CD4-positive, alpha-beta memory T cell (primary cell): ENCODE measurements around the gene HYAL1. TPM values are rescaled to one million over a fixed set of nuclear protein-coding genes. Genes with fewer than 3 reads are reported as not detected.

ENCODE experiments used
- CTCF ChIA-PET: fragments of 350-600 bp; sonication (Branson Sonifier 250); formaldehyde crosslinking; loops from one replicate; lab custom pipeline; 2021; ENCODE audit warnings: inconsistent platforms; ENCODE audit not compliant: partially characterized antibody; lab: Charles Lee
- POLR2A ChIA-PET: fragments of 350-600 bp; sonication (Branson Sonifier 250); formaldehyde crosslinking; loops from one replicate; lab custom pipeline; 2021; ENCODE audit not compliant: partially characterized antibody; lab: Charles Lee
- DNase-seq, 5 donors: peaks; one replicate each; pipeline versions ENCODE4 v3.0.0 to v3.0.0-alpha.2; 2020 to 2022; ENCODE audit warnings: mixed read lengths in 1 of 5
- H3K27ac ChIP-seq: one replicate; pipeline ENCODE4 v1.7.0; 2013; ENCODE audit warnings: low read depth, low read length
- H3K27me3 ChIP-seq: 2 replicates; pipeline ENCODE4 v1.7.0; 2013; ENCODE audit warnings: mild to moderate bottlenecking, low read length, moderate library complexity; ENCODE audit not compliant: insufficient read depth
- H3K36me3 ChIP-seq: 2 replicates; pipeline ENCODE4 v1.7.0; 2013; ENCODE audit warnings: mild to moderate bottlenecking, low read length, moderate library complexity; ENCODE audit not compliant: insufficient read depth
- H3K4me1 ChIP-seq: 2 replicates; pipeline ENCODE4 v1.7.0; 2013; ENCODE audit warnings: mild to moderate bottlenecking, low read length, moderate library complexity; ENCODE audit not compliant: insufficient read depth
- H3K4me3 ChIP-seq, 2 donors: one replicate each; pipeline ENCODE4 v1.7.0; 2013; ENCODE audit warnings: low read length in 2 of 2, mild to moderate bottlenecking in 1 of 2
- H3K9me3 ChIP-seq, 2 donors: one replicate each; pipeline ENCODE4 v1.7.0; 2013; ENCODE audit warnings: low read length in 2 of 2, control low read depth in 1 of 2; ENCODE audit not compliant: control insufficient read depth in 1 of 2
- H3K27ac Mint-ChIP-seq, 7 donors: one replicate each; pipeline ENCODE4 v1.8.0; 2020 to 2021; ENCODE audit warnings: mixed read lengths in 7 of 7, mild to moderate bottlenecking in 6 of 7, inconsistent platforms in 3 of 7, moderate library complexity in 3 of 7
- H3K27me3 Mint-ChIP-seq, 2 donors: one replicate each; pipeline ENCODE4 v1.8.0; 2020 to 2021; ENCODE audit warnings: mixed read lengths in 2 of 2
- H3K36me3 Mint-ChIP-seq, 2 donors: one replicate each; pipeline ENCODE4 v1.8.0; 2020 to 2021; ENCODE audit warnings: mixed read lengths in 2 of 2, inconsistent platforms in 1 of 2, mild to moderate bottlenecking in 1 of 2
- H3K4me1 Mint-ChIP-seq, 4 donors: one replicate each; pipeline ENCODE4 v1.8.0; 2020 to 2021; ENCODE audit warnings: mixed read lengths in 4 of 4, mild to moderate bottlenecking in 1 of 4
- H3K4me3 Mint-ChIP-seq, 8 donors: one replicate each; pipeline ENCODE4 v1.8.0; 2020 to 2021; ENCODE audit warnings: mixed read lengths in 8 of 8, mild to moderate bottlenecking in 7 of 8, moderate library complexity in 6 of 8, inconsistent platforms in 3 of 8
- H3K9me3 Mint-ChIP-seq, 8 donors: one replicate each; pipeline ENCODE4 v1.8.0; 2020 to 2021; ENCODE audit warnings: mixed read lengths in 8 of 8, mild to moderate bottlenecking in 5 of 8, inconsistent platforms in 3 of 8, moderate library complexity in 1 of 8
- intact Hi-C: fragments of 100-400 bp; cut with micrococcal nuclease; formaldehyde crosslinking; loops from one replicate; pipeline ENCODE4 v1.15.1; 2023
- polyA plus RNA-seq, 2 donors: library from polyadenylated mRNA; unstranded; fragments of 300-500 nt; fragmentation: Illumina TruSeq; gene quantifications; one replicate each; pipeline ENCODE4 v1.2.3, GENCODE V29; 2021
- total RNA-seq, 2 experiments: library from RNA; stranded (reverse); gene quantifications; one replicate each; pipeline ENCODE4 v1.2.3, GENCODE V29; 2021

HYAL1 gene
- total and polyA plus RNA-seq, 4 experiments from 2014 or later, result 0.09 to 0.50 (median 0.29) TPM

DNA sequence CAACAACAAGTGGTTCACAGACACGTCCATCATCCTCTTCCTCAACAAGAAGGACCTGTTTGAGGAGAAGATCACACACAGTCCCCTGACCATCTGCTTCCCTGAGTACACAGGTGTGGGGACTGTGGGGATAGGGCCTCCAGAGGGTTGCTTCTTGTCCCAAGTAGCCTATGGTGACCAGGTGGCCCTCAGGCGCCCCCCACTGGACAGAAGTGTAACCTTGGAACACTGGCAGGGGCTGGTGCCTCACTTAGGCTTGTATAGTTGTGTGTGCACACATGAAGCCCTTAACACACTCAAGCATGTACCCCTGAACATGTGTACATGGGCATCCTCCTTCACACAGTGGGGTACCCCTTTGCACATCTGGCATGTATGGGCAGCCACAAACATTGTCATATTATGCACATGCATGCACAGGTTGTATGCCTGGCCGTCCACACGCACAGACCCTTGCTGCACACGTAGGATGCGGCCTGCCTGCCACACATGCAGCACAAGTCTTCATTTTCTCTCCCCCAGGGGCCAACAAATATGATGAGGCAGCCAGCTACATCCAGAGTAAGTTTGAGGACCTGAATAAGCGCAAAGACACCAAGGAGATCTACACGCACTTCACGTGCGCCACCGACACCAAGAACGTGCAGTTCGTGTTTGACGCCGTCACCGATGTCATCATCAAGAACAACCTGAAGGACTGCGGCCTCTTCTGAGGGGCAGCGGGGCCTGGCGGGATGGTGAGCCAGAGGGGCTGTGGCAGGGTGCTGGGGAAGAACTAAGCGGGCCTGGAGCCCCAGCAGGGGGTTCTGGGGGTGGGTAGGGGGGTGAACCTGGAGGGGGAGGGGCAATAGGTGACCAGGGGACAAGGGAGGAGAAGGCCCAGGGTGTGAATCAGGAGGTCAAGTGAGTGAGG is 46.1 kb downstream of the HYAL1 start:
- Mint-ChIP-seq H3K4me3 (peak overlapping the region in 2 of 8 donors; percentile 25 to 32), H3K36me3 (peaks cover 23 to 49% of the 10 kb centered on the region in 2 donors)

DNA sequence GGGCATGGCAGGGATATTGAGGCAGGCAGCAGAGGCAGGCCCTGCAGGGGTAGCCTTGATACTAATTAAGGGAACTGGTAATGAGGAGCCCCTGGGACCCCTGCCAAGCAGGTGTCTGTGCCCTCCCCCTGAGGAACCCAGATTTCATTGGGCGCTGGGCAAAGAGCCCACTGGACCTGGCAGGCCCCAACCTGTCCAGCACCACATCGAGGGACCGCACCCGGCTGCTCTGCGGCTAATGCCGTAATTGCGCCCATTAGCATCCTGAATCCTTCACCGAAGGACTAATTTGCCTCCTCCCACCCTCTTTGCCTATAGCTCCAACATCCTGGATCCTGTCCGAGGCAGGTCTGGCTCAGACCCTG is 48.1 kb downstream of the HYAL1 start:
- Histone ChIP-seq H3K4me1 (peaks cover 25% of the 10 kb centered on the region), H3K27ac (no peak overlapping the region), H3K36me3 (peaks cover 73% of the 10 kb centered on the region), H3K9me3 (no peaks in the 10 kb centered on the region), H3K4me3 (no peak overlapping the region), H3K27me3 (no peaks in the 10 kb centered on the region)
- Mint-ChIP-seq H3K4me1 (peaks cover 12 to 23% (median 17%) of the 10 kb centered on the region in 4 donors), H3K9me3 (no peaks in the 10 kb centered on the region), H3K4me3 (no peak overlapping the region), H3K27me3 (no peaks in the 10 kb centered on the region), H3K36me3 (peaks cover 23 to 57% of the 10 kb centered on the region in 2 donors), H3K27ac (no peak overlapping the region)
- CTCF ChIA-PET, result interaction anchor here (2.8 to 6.2 kb wide), 2 partner anchors 9 to 61 kb away, joined by 12 to 34 read pairs; no protein-coding TSS in a partner anchor
- intact Hi-C loops, result no loop called here
- no peak for DNase-seq
- POLR2A ChIA-PET, result no interaction called here

More for the DNA sequence above, 46.1 kb downstream of the HYAL1 start:
- Histone ChIP-seq H3K27ac (no peak overlapping the region), H3K4me1 (peaks cover 13% of the 10 kb centered on the region), H3K9me3 (no peaks in the 10 kb centered on the region), H3K27me3 (no peaks in the 10 kb centered on the region), H3K36me3 (peaks cover 57% of the 10 kb centered on the region), H3K4me3 (no peak overlapping the region)
- DNase-seq, result no peak
- H3K27ac Mint-ChIP-seq, result peak overlapping the region in 4 of 7 donors; percentile 15 to 71 (median 45)
- no peaks in the 10 kb centered on the region for H3K27me3 Mint-ChIP-seq
- H3K9me3 Mint-ChIP-seq, result no peaks in the 10 kb centered on the region
- POLR2A ChIA-PET, result interaction anchor here (1.0 to 5.2 kb wide), 2 partner anchors 9 to 11 kb away, joined by 3 to 35 read pairs; no protein-coding TSS in a partner anchor
- intact Hi-C loops, result no loop called here
- CTCF ChIA-PET, result interaction anchor here (0.7 to 6.2 kb wide), 9 partner anchors 7 to 63 kb away, joined by 3 to 34 read pairs (median 11); partner anchors contain the start of gene GNAI2
- peaks cover 6 to 9% (median 8%) of the 10 kb centered on the region in 4 donors for H3K4me1 Mint-ChIP-seq

DNA sequence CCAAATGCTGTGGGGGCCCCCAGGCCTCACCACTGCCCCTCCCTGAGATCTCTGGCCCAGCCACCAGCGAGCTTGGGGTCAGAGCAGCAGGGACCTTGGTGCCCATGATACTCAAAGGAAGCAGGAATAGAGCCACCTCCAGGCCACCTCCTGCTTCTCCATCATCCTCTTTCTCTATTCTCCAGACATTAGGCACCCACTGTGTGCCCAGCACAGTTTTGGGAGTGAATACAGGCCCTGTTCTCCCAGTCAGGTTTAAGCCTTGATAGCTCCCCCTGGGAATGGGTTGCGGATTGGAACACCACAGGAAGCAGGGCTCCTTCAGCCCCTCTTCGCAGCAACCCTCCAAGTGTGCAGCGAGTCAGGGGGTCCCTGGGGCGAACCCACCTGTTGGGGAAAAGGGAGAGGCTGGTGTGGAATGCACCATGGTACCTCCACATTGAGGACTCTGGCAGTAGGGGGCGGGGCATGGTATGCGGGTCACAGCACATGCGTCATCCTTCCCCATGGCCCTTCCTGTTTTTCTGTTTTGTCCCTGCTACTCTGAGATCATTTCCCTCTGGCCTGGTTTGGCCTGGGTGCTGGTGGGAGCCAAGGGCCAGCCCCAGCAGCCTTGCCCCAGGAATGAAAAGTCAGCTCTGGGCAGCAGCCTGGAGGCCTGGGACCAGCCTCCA is 48.7 kb downstream of the HYAL1 start:
- H3K4me1 ChIP-seq, result peaks cover 27% of the 10 kb centered on the region
- Mint-ChIP-seq H3K27me3 (no peaks in the 10 kb centered on the region), H3K4me3 (no peak overlapping the region), H3K36me3 (peaks cover 23 to 60% of the 10 kb centered on the region in 2 donors), H3K4me1 (peaks cover 15 to 27% (median 19%) of the 10 kb centered on the region in 4 donors), H3K9me3 (no peaks in the 10 kb centered on the region), H3K27ac (peak overlapping the region in 3 of 7 donors; percentile 18 to 86 (median 44))
- no peaks in the 10 kb centered on the region for H3K9me3 ChIP-seq
- H3K27me3 ChIP-seq, result no peaks in the 10 kb centered on the region
- ChIA-PET CTCF (interaction anchor here (1.7 to 2.8 kb wide), 2 partner anchors 60 kb away, joined by 8 to 12 read pairs; no protein-coding TSS in a partner anchor), POLR2A (interaction anchor here (1.2 to 1.5 kb wide), 2 partner anchors 18 to 19 kb away, joined by 5 read pairs; partner anchors contain the start of gene GNAI2)
- H3K4me3 ChIP-seq, result no peak overlapping the region
- intact Hi-C loops, result no loop called here
- H3K27ac ChIP-seq, result no peak overlapping the region
- DNase-seq, result no peak
- H3K36me3 ChIP-seq, result peaks cover 78% of the 10 kb centered on the region

DNA sequence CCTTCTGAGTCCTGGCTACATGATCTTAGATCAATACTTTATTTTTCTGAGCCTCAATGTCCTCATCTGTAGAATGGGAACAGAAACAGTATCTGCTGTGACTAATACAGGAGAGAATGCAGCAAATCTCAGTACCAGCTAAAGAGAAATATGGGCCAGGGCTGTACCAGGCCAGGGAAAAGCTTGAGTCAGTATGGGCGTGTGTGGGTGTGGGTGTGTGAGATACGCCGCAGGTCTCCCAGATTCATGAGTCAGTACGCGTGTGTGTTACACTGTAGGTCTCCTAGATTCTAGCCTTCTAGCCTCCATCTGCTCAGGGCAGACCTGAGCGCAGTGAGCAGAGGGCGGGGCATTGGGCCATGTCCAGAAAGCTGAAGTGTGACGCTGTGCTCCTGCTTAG is 52.2 kb downstream of the HYAL1 start:
- Mint-ChIP-seq H3K27me3 (no peaks in the 10 kb centered on the region), H3K4me3 (peak overlapping the region in 2 of 8 donors; percentile 10 to 38), H3K9me3 (no peaks in the 10 kb centered on the region), H3K36me3 (peaks cover 8 to 41% of the 10 kb centered on the region in 2 donors), H3K4me1 (peaks cover 27 to 53% (median 35%) of the 10 kb centered on the region in 4 donors), H3K27ac (peak overlapping the region in 6 of 7 donors; percentile 39 to 81 (median 70))
- peaks cover 57% of the 10 kb centered on the region for H3K36me3 ChIP-seq
- DNase-seq, result no peak
- intact Hi-C loops, result no loop called here
- H3K27me3 ChIP-seq, result no peaks in the 10 kb centered on the region
- H3K4me3 ChIP-seq, result no peak overlapping the region
- no peaks in the 10 kb centered on the region for H3K9me3 ChIP-seq
- POLR2A ChIA-PET, result no interaction called here
- peaks cover 58% of the 10 kb centered on the region for H3K4me1 ChIP-seq
- H3K27ac ChIP-seq, result no peak overlapping the region
- CTCF ChIA-PET, result interaction anchor here (0.9 to 6.4 kb wide), 5 partner anchors 8 to 57 kb away, joined by 3 to 238 read pairs (median 6); no protein-coding TSS in a partner anchor

DNA sequence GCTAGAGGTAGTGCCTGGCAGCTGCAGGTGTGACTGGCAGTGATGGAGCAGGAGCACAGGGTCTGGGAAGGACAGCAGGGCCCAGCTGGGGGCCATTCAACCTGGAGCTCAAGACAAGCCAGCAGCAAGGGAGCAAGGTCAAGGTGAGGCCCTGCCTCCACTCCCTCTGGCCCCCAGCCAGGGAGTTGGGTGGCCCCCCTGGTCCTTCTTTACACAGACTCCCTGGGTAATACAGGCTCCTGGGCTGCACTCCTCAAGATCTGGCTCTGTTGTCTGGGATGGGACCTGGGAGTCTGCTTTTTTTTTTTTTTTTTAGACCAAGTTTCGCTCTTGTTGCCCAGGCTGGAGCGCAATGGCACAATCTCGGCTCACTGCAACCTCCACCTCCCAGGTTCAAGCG is 52.9 kb downstream of the HYAL1 start:
- no peak overlapping the region for H3K4me3 ChIP-seq
- no peaks in the 10 kb centered on the region for H3K27me3 Mint-ChIP-seq
- DNase-seq, result no peak
- peaks cover 65% of the 10 kb centered on the region for H3K4me1 ChIP-seq
- H3K9me3 Mint-ChIP-seq, result no peaks in the 10 kb centered on the region
- POLR2A ChIA-PET, result interaction anchor here (1.0 to 4.5 kb wide), 5 partner anchors 9 to 87 kb away, joined by 3 to 35 read pairs (median 5); partner anchors contain the start of gene GNAI2
- H3K9me3 ChIP-seq, result no peaks in the 10 kb centered on the region
- no peaks in the 10 kb centered on the region for H3K27me3 ChIP-seq
- CTCF ChIA-PET, result interaction anchor here (1.0 to 6.4 kb wide), 7 partner anchors 9 to 58 kb away, joined by 3 to 238 read pairs (median 6); partner anchors contain the start of genes GNAI2 and GNAT1
- peak overlapping the region in 6 of 7 donors; percentile 74 to 88 (median 78) for H3K27ac Mint-ChIP-seq
- peaks cover 8 to 40% of the 10 kb centered on the region in 2 donors for H3K36me3 Mint-ChIP-seq
- peak overlapping the region in 1 of 8 donors; percentile 33 for H3K4me3 Mint-ChIP-seq
- peaks cover 53% of the 10 kb centered on the region for H3K36me3 ChIP-seq
- peaks cover 28 to 60% (median 41%) of the 10 kb centered on the region in 4 donors for H3K4me1 Mint-ChIP-seq
- intact Hi-C loops, result no loop called here
- peak overlapping the region; percentile 25 for H3K27ac ChIP-seq
